GM12892 (cell line): ENCODE measurements around the gene TMEM203. TPM values are rescaled to one million over a fixed set of nuclear protein-coding genes. Genes with fewer than 3 reads are reported as not detected.
A peak's percentile ranks its signal among the peaks of the same experiment; 100 is the strongest.

ENCODE experiments used
- DNase-seq: peaks from one replicate; pipeline ENCODE4 v3.0.0; 2011; ENCODE audit not compliant: insufficient read length
- FAIRE-seq: peaks from 2 replicates; lab custom pipeline; 2011; peaks lifted over from hg19 to GRCh38; lab: Jason Lieb, UNC
- POLR2A ChIP-seq: IDR thresholded peaks from 2 replicates; pipeline ENCODE4 v1.6.1; 2011; ENCODE audit warnings: low read depth, low read length, control low read depth
- POLR2AphosphoS5 ChIP-seq: IDR thresholded peaks from 2 replicates; pipeline ENCODE4 v1.6.1; 2011; ENCODE audit warnings: low read depth, low read length, control low read depth
- TAF1 ChIP-seq: IDR thresholded peaks from 2 replicates; pipeline ENCODE4 v1.6.1; 2011; ENCODE audit warnings: low read depth, mild to moderate bottlenecking, control low read depth, low read length, borderline replicate concordance
- polyA plus RNA-seq: library from polyadenylated mRNA; unstranded; fragments of >200 nt; gene quantifications from one replicate; pipeline ENCODE4 v1.2.1, GENCODE V29; 2012; ENCODE audit warnings: missing spikeins, inconsistent platforms; ENCODE audit not compliant: missing spikeins

Gene TMEM203, protein sequence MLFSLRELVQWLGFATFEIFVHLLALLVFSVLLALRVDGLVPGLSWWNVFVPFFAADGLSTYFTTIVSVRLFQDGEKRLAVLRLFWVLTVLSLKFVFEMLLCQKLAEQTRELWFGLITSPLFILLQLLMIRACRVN
- 27.7 TPM for polyA plus RNA-seq

DNA sequence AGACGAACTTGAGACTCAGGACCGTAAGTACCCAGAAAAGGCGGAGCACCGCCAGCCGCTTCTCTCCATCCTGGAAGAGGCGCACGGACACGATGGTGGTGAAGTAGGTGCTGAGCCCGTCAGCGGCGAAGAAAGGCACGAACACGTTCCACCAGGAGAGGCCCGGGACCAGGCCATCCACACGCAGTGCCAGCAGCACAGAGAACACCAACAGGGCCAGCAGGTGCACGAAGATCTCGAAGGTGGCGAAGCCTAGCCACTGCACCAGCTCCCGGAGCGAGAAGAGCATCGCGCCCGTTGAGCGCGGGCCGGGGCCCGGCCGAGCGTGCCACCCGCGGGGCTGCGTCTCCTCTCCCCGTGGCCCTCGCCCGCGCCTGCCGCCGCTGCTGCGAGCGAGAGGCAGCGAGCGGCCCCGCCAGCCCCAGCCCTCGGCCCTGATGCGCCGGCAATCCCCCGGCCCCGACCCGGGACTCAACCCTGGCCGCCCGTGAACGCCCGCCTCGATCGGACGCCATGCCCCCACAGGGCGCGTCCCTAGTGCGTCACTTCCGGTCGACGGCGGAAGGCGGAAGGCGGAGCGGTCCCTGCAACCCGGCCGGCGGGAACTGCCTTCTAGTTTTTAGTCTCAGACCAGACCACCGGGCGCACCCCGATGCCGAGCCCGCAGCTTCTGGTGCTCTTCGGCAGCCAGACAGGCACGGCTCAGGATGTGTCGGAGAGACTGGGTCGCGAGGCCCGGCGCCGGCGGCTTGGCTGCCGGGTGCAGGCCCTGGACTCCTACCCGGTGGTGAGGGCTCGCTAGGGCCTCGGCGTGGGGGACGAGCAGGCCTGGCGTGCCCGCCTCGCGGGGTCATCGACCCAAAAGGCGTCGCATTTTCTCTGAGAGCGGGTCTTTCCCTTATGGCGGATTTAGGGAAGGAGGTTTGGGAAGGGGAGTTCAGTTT, at the start of gene TMEM203, which contains the start of gene NDOR1:
Gene TMEM203 (minus strand): TSS at position 523 of the 944 bp plus-strand sequence. CDS start 234 bp downstream, at position 289.
Gene NDOR1 (plus strand): TSS at position 575 of the 944 bp plus-strand sequence. CDS start 78 bp downstream, at position 653.
- DNase-seq: peak; percentile 100
- peak; percentile 97 for FAIRE-seq
- TF ChIP-seq POLR2A (peak; percentile 88), TAF1 (peak; percentile 78; the same call in 1 of the 2 replicates), POLR2AphosphoS5 (peak; percentile 78)

DNA sequence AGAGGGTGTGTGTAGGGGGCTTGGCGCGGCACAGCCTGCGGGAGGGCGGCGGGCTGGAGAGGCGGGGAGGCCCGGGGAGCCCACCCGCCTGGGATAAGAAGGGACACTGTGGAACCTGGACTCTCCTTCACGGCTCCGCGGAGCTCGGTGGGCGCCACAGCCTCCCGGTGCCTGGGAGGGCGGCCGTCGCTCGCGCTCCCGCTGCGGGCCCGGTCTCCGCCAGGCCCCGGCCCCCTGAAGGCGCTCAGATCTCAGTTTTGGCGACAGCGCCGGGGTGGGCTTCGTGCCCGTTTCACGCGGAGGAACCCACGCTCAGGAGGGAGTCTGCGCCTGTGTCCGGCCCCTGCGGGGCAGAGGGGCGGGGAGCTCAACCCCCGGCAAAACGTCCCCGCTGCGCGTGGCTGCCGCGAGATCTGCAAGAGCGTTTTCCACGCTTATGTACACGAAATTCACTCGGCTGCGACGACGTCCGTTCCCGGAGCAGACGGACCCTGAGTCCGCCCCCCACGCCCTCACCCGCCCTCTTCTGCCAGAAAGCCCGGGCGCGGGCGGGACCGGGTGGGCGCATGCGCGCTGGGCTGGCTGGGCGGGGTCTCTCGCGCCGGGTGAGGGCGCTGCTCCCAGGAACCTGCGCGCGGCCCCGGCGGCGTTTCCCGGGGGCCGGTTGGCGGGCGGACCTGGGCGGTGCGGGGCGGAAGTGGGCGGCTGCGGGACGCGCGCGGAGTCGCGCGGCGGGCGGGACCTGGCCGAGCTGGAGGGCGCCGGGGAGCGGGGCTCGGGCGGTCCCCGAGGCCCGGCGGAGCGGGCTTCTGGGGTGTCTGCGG, 49.4 kb upstream of the TMEM203 start, which contains the start of gene NELFB:
Gene NELFB (plus strand): TSS at position 704 of the 824 bp plus-strand sequence.
- TF ChIP-seq TAF1 (no peak), POLR2A (peak; percentile 68)
- DNase-seq (peak; percentile 100), FAIRE-seq (peak; percentile 100)

DNA sequence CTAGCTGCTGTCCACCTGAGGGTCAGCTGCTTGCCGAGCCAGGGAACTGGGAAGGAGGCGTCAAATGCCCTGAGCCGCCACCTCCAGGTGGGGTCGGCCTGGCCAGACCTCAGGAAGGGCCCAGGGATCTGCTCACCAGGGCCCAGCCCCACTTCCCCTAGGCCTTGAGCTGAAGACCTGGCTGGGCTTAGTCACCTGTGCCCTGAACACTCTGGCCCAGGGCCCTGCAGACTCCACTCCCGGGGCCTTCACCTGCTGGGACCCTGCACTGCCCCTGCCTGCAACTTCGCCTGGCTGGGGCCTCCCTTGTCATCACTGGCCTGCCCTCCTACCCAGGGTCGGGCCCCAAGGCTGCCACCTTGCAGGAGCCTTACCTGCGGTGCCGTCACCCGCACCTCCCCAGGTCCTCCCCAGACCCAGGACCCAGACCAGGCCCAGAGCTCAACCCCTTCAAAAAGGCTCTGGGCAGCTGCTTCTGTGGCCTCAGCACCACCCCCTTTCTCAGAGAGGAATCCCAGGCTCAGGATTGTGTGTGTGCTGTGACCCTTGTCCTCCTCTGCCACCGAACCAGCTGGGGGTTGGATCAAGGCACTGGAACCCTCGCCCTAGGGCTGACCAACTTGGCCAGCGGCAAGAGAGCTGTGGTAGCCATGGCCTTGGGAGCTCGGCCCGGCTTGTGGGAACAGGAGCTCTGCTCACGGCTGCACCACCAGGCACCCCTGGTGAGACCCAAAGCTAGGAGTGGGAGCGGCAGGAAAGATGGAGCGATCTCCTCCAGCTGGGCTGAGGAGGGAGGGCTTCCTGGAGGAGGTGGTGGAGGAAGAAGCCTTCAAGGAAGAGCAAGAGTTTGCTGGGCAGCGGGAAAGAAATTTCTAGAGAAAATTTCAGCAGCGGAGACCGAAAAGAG, 48.5 kb upstream of the TMEM203 start:
- DNase-seq: no peak
- TF ChIP-seq POLR2A (no peak), TAF1 (no peak), POLR2AphosphoS5 (no peak)
- no peak for FAIRE-seq

DNA sequence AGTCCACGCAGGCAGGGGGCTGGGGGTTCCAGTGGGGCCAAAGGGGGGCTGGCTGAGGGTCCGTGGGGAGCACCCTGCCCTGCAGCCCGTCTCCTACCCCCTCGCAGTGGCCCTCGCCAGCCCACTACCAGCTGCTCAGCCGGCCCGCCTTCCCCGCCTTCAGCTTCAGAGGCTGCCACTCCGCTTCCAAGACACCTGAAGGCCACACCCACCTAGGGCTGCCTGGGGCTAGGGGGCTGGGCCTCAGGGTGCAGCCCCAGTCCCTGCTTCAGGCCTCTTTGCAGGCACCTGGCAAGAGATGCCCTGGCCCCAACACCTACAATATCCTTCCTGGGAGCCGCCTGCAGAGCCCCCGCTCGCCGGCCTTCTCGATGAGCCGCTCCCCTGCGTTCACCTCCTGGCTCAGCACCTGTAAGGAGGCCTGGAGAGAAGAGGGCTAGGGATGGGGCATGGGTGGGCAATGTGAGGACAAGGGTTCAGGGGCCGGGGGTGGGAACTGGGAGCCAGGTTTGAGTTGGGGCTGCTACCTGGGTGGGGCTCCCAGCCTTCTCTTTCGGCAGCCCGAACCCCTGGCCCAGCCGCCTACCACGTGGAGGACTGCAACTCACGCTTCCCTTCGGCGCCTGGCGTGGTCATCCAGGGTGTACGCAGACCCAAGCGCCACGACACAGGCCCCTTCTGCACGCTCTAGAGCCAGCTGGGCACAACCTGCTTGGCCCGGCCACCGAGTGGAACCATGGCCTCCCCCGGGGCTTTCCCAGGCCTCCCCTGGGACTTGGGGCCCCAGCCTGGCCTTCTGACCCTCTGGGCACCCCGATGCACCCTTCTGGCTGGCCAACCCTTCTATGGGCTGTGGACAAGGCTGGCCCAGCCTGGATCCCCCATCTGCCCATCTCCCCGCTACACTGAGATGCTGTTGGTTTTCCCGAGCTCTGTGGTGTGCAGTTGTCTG, 47.4 kb upstream of the TMEM203 start:
- FAIRE-seq (no peak), DNase-seq (no peak)
- TF ChIP-seq POLR2A: no peak
- TF ChIP-seq TAF1: no peak
- TF ChIP-seq POLR2AphosphoS5: no peak

DNA sequence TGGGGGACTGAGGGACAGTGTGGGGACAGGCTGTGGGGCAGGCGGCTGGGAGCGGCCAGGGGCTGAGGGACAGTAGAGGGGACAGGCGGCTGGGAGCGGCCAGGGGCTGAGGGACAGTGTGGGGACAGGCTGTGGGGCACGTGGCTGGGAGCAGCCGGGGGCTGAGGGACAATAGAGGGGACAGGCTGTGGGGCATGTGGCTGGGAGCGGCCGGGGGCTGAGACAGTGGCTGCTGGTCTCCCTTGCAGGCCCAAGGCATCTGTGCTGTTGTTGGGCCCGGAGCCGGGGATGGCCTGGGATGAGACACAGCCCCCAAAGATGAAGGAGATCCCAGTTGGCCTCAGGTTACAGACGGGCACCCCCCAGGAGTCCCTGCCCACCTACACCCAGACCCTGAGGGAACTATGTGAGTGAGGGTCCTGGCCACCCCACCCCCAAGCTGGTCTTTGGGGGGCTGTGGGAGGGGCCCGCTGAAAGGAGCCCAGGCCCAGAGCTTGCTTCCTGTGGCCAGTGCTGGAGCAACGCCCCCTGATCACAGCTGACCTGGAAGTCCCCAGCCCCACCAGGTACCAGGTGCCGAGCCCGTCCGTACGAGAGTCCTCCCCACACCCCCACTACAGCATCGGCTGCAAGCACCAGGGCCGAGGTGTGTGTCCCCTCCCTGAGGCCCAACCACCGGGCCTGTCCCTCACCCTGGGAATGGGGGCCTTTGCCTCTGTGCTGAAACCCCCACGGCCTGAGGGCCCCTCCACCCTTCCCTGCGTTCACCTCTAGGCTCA, 46.2 kb upstream of the TMEM203 start:
- DNase-seq (no peak), FAIRE-seq (no peak)
- TF ChIP-seq POLR2A: no peak
- TF ChIP-seq POLR2AphosphoS5: no peak
- no peak for TF ChIP-seq TAF1

DNA sequence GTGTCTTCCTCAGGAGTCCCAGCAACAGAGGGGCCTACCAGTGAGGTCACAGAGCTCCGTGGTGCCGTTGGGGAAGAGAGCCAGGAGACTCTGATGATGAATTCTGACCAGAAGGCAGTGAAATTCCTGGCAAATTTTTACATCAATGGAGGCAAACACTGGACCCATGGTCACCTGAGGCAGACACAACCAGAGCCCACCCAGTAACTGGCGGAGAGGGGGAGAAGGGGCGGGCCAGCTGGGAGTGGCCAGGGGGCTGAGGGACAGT, 45.7 kb upstream of the TMEM203 start, which contains the start of gene STPG3:
Gene STPG3 (plus strand): TSS at position 93 of the 268 bp plus-strand sequence. CDS start 1 bp downstream, at position 94.
- no peak for FAIRE-seq
- DNase-seq: no peak
- no peak for TF ChIP-seq TAF1
- no peak for TF ChIP-seq POLR2A
- TF ChIP-seq POLR2AphosphoS5: no peak

DNA sequence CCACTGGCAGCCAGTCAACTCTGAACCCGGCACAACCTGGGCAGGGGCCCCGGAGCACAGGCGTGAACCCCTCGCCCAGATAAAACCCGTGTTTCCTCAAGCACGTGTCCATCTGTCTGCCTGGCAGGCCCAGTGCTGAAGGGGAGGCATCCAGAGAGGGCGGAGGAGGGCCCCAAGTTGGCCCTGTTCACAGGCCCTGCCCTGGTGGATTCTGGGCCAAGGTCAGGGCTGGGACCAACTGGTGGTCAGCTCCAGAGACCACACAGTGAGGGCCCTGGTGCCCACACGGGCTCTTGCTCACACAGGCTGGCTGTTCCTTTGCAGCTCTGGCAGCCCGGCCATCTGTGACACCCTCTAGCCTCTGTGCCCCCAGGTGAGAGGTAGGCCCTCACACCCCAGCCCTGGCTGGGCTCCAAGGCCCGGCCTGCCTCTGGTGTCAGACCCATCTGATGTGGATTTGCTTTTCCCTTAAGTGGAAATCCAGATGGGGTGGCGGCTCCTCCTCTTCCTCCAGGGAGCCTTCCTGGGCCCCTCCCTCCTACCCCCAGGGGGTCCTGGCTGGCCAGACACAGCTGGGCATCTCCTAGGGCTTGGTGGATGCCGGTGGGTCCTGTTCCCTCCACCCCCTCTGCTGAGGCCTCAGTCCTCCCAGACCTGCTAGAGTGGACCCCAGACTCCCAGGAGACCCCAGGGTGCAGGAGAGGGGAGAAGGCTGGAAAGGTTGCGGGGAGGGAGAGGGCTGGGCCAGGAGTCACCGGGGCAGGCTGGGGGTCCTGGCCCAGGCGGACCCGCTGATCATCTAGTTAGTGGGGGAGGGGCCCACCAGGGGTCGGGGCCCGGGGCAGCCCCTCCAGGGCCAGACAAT, 45.1 kb upstream of the TMEM203 start:
- TF ChIP-seq TAF1 (no peak), POLR2A (no peak), POLR2AphosphoS5 (no peak)
- FAIRE-seq (no peak), DNase-seq (no peak)

DNA sequence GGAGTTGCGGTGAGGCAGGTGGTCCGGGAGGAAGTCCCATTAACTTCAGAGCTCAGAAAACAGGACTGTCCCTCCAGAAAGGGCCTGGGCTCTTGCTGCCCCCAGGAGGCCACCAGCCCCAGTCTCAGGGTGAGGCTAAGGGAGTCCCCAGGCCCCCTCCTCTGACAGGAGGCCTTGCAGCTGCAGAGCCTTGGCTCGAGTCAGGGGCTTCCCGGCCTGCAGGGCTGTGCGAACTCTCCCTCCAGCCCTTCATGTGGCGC, 42.4 kb upstream of the TMEM203 start:
- TF ChIP-seq POLR2A (no peak), TAF1 (no peak), POLR2AphosphoS5 (no peak)
- FAIRE-seq (no peak), DNase-seq (no peak)
